ENCODE measurements around the gene CCDC116. TPM values are rescaled to one million over a fixed set of nuclear protein-coding genes. Genes with fewer than 3 reads are reported as not detected.

The CCDC116 gene
- total RNA-seq = under 0.01 and 0.39 TPM in 2 replicates

GRCh38 chr22:21632237-21632895 lies at the start of gene CCDC116:
TSS of gene CCDC116 (plus strand) at chr22:21632760. CDS start at chr22:21633182, 422 bp downstream.

GRCh38 chr22:21629255-21630149 lies 3.1 kb upstream of the CCDC116 start, which contains the start of gene YDJC:
TSS of gene YDJC (minus strand) at chr22:21630022. CDS start at chr22:21630014, 8 bp downstream.

GRCh38 chr22:21641789-21642583 lies 9.4 kb downstream of the CCDC116 start, which contains the start of gene SDF2L1:
TSS of gene SDF2L1 (plus strand) at chr22:21642302. CDS start at chr22:21642337, 35 bp downstream.

Small RNA genes lying within 50 kb of the gene (small RNA-seq; reads per million reads assigned to genes)
- gene MIR301B = 2.1 reads per million, percentile 80 among the genes with 10 or more reads in this experiment

Other genes with a start within 250 kb of the CCDC116 start
- gene RIMBP3B, start 249.0 kb upstream of the CCDC116 start, total RNA-seq = under 0.01 and 0.37 TPM in 2 replicates
- gene HIC2, start 215.4 kb upstream of the CCDC116 start, total RNA-seq = 2.9 and 5.1 TPM in 2 replicates
- 0.73 and 0.78 TPM in 2 replicates for gene TMEM191C, start 165.4 kb upstream of the CCDC116 start, total RNA-seq
- 0.39 and 1.1 TPM in 2 replicates for gene RIMBP3C, start 81.3 kb upstream of the CCDC116 start, total RNA-seq
- 41.8 and 45.9 TPM in 2 replicates for gene UBE2L3, start 65.0 kb upstream of the CCDC116 start, total RNA-seq
- gene YDJC, start 2.7 kb upstream of the CCDC116 start, total RNA-seq = 27.2 and 29.8 TPM in 2 replicates
- gene SDF2L1, start 9.5 kb downstream of the CCDC116 start, total RNA-seq = 22.0 and 30.9 TPM in 2 replicates
- gene PPIL2, start 33.3 kb downstream of the CCDC116 start, total RNA-seq = 25.6 and 30.9 TPM in 2 replicates
- 0.20 and 0.37 TPM in 2 replicates for gene YPEL1, start 103.0 kb downstream of the CCDC116 start, total RNA-seq
- gene MAPK1, start 234.9 kb downstream of the CCDC116 start, total RNA-seq = 45.2 and 64.1 TPM in 2 replicates